ENCODE measurements around the gene EFNB2. TPM values are rescaled to one million over a fixed set of nuclear protein-coding genes. Genes with fewer than 3 reads are reported as not detected.

The EFNB2 gene
- total and polyA plus RNA-seq, 4 donors = 15.7 to 43.8 (median 29.1) TPM

GRCh38 chr13:106455190-106455589 lies 80.3 kb downstream of the EFNB2 start:
- DNase-seq (no peak), ATAC-seq (ENCODE audit: insufficient read depth, low FRiP score) (no peak)
- no peak overlapping the region for H3K4me3 ChIP-seq
- H3K36me3 ChIP-seq (ENCODE audit: control insufficient read depth in 4 of 4, insufficient read depth in 4 of 4, low read length in 4 of 4) = no peaks in the 10 kb centered on the region
- H3K27me3 ChIP-seq (ENCODE audit: control insufficient read depth in 3 of 3, insufficient read depth in 3 of 3, low read length in 2 of 3) = no peaks in the 10 kb centered on the region
- no peaks in the 10 kb centered on the region for H3K9me3 ChIP-seq (ENCODE audit: control insufficient read depth in 4 of 4, insufficient read depth in 3 of 4, low read length in 3 of 4)
- H3K9ac ChIP-seq (ENCODE audit: insufficient read depth in 1 of 2, low read length in 2 of 2) = no peak overlapping the region
- H3K4me1 ChIP-seq (ENCODE audit: control insufficient read depth in 5 of 5, insufficient read depth in 5 of 5, low read length in 5 of 5) = no peaks in the 10 kb centered on the region
- H3K27ac ChIP-seq (ENCODE audit: low read depth in 1 of 2, low read length in 1 of 2) = no peak overlapping the region
- TF ChIP-seq, protein P1, sequence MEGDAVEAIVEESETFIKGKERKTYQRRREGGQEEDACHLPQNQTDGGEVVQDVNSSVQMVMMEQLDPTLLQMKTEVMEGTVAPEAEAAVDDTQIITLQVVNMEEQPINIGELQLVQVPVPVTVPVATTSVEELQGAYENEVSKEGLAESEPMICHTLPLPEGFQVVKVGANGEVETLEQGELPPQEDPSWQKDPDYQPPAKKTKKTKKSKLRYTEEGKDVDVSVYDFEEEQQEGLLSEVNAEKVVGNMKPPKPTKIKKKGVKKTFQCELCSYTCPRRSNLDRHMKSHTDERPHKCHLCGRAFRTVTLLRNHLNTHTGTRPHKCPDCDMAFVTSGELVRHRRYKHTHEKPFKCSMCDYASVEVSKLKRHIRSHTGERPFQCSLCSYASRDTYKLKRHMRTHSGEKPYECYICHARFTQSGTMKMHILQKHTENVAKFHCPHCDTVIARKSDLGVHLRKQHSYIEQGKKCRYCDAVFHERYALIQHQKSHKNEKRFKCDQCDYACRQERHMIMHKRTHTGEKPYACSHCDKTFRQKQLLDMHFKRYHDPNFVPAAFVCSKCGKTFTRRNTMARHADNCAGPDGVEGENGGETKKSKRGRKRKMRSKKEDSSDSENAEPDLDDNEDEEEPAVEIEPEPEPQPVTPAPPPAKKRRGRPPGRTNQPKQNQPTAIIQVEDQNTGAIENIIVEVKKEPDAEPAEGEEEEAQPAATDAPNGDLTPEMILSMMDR (IDR thresholded peaks at IDR 0.05; ENCODE audit: control extremely low read depth, extremely low read depth) = no peak
- 94 to 95% methylated on average over 9 of the region's 9 CpGs for WGBS, 2 donors

- ATAC-seq (ENCODE audit: insufficient read depth, low FRiP score) = no peak
- Histone ChIP-seq H3K36me3 (ENCODE audit: control insufficient read depth in 4 of 4, insufficient read depth in 4 of 4, low read length in 4 of 4) (no peaks in the 10 kb centered on the region), H3K9me3 (ENCODE audit: control insufficient read depth in 4 of 4, insufficient read depth in 3 of 4, low read length in 3 of 4) (peaks cover 0 to under 1% (median 0%) of the 10 kb centered on the region in 4 donors), H3K9ac (ENCODE audit: insufficient read depth in 1 of 2, low read length in 2 of 2) (no peak overlapping the region), H3K4me3 (no peak overlapping the region), H3K4me1 (ENCODE audit: control insufficient read depth in 5 of 5, insufficient read depth in 5 of 5, low read length in 5 of 5) (no peaks in the 10 kb centered on the region), H3K27ac (ENCODE audit: low read depth in 1 of 2, low read length in 1 of 2) (no peak overlapping the region), H3K27me3 (ENCODE audit: control insufficient read depth in 3 of 3, insufficient read depth in 3 of 3, low read length in 2 of 3) (no peaks in the 10 kb centered on the region)
- no peak for DNase-seq
- TF ChIP-seq, protein P1 (IDR thresholded peaks at IDR 0.05; ENCODE audit: control extremely low read depth, extremely low read depth) = no peak
- 83 to 97% methylated on average over 7 of the region's 7 CpGs for WGBS, 2 donors
These were observed 82.4 kb downstream of the EFNB2 start for GRCh38 chr13:106453101-106453500.

- H3K27ac ChIP-seq (ENCODE audit: low read depth in 1 of 2, low read length in 1 of 2) = no peak overlapping the region
- no peaks in the 10 kb centered on the region for H3K4me1 ChIP-seq (ENCODE audit: control insufficient read depth in 5 of 5, insufficient read depth in 5 of 5, low read length in 5 of 5)
- WGBS, 2 donors = 96 to 98% methylated on average over 6 of the region's 6 CpGs
- H3K9me3 ChIP-seq (ENCODE audit: control insufficient read depth in 4 of 4, insufficient read depth in 3 of 4, low read length in 3 of 4) = peaks cover 0 to 2% (median 0%) of the 10 kb centered on the region in 4 donors
- no peaks in the 10 kb centered on the region for H3K36me3 ChIP-seq (ENCODE audit: control insufficient read depth in 4 of 4, insufficient read depth in 4 of 4, low read length in 4 of 4)
- H3K27me3 ChIP-seq (ENCODE audit: control insufficient read depth in 3 of 3, insufficient read depth in 3 of 3, low read length in 2 of 3) = no peaks in the 10 kb centered on the region
- H3K9ac ChIP-seq (ENCODE audit: insufficient read depth in 1 of 2, low read length in 2 of 2) = no peak overlapping the region
- H3K4me3 ChIP-seq = no peak overlapping the region
- DNase-seq (no peak), ATAC-seq (ENCODE audit: insufficient read depth, low FRiP score) (no peak)
- TF ChIP-seq, protein P1 (IDR thresholded peaks at IDR 0.05; ENCODE audit: control extremely low read depth, extremely low read depth) = no peak
These were observed 84.5 kb downstream of the EFNB2 start for GRCh38 chr13:106450991-106451390.

- 69 to 89% methylated on average over 4 of the region's 4 CpGs for WGBS, 2 donors
- ATAC-seq (ENCODE audit: insufficient read depth, low FRiP score) (no peak), DNase-seq (peak in 1 of 3 donors; percentile 6)
- Histone ChIP-seq H3K27ac (ENCODE audit: low read depth in 1 of 2, low read length in 1 of 2) (no peak overlapping the region), H3K27me3 (ENCODE audit: control insufficient read depth in 3 of 3, insufficient read depth in 3 of 3, low read length in 2 of 3) (no peaks in the 10 kb centered on the region), H3K4me3 (no peak overlapping the region), H3K4me1 (ENCODE audit: control insufficient read depth in 5 of 5, insufficient read depth in 5 of 5, low read length in 5 of 5) (no peaks in the 10 kb centered on the region), H3K36me3 (ENCODE audit: control insufficient read depth in 4 of 4, insufficient read depth in 4 of 4, low read length in 4 of 4) (no peaks in the 10 kb centered on the region), H3K9me3 (ENCODE audit: control insufficient read depth in 4 of 4, insufficient read depth in 3 of 4, low read length in 3 of 4) (peaks cover 0 to 2% (median 0%) of the 10 kb centered on the region in 4 donors), H3K9ac (ENCODE audit: insufficient read depth in 1 of 2, low read length in 2 of 2) (no peak overlapping the region)
- TF ChIP-seq, protein P1 (IDR thresholded peaks at IDR 0.05; ENCODE audit: control extremely low read depth, extremely low read depth) = no peak
These were observed 86.4 kb downstream of the EFNB2 start for GRCh38 chr13:106449096-106449495.

All from lung (tissue), 12 donors.